LNCAP (cell line): ENCODE measurements around the gene ZNF107.

Source experiments
- CTCF ChIP-seq: fragments of 450-650 bp; IDR thresholded peaks from 2 replicates; pipeline ENCODE4 v1.5.1; 2017; ENCODE audit warnings: mild to moderate bottlenecking

The ZNF107 gene

GRCh38 chr7:64665980-64666662 is at the start of gene ZNF107:
ZNF107 (plus strand) TSS chr7:64666133; CDS start chr7:64666283, 150 bp downstream.
- no peak for TF ChIP-seq CTCF

- TF ChIP-seq CTCF = peak; percentile 73
Observed at GRCh38 chr7:64618785-64619456, 47.0 kb upstream of the ZNF107 start.

- no peak for TF ChIP-seq CTCF
Observed at GRCh38 chr7:64619705-64620104, 46.2 kb upstream of the ZNF107 start.

GRCh38 chr7:64621656-64622055 is 44.3 kb upstream of the ZNF107 start:
- no peak for TF ChIP-seq CTCF

GRCh38 chr7:64625114-64626082 is 40.5 kb upstream of the ZNF107 start:
- peak; percentile 74 for TF ChIP-seq CTCF

GRCh38 chr7:64626083-64626469 is 39.9 kb upstream of the ZNF107 start:
- TF ChIP-seq CTCF = no peak

GRCh38 chr7:64626557-64626956 is 39.4 kb upstream of the ZNF107 start:
- no peak for TF ChIP-seq CTCF
